SK-N-SH (cell line): ENCODE results near the gene ASB3.

Experiments
- CTCF ChIP-seq: fragments of 200-600 bp; sonication (generic); IDR thresholded peaks from 2 replicates; pipeline ENCODE4 v1.6.1; 2017; ENCODE audit warnings: antibody characterized with exemption, mild to moderate bottlenecking, moderate library complexity
- MAX ChIP-seq: IDR thresholded peaks from 2 replicates; pipeline ENCODE4 v1.4.0; 2012; ENCODE audit warnings: low read depth
- RAD21 ChIP-seq: IDR thresholded peaks from 2 replicates; pipeline ENCODE4 v1.6.1; 2012; ENCODE audit warnings: mild to moderate bottlenecking, low read length
- RFX5 ChIP-seq: IDR thresholded peaks from 2 replicates; pipeline ENCODE4 v1.6.1; 2012; ENCODE audit warnings: mild to moderate bottlenecking, improper control_type of control experiment, low read length
- USF2 ChIP-seq: fragments of 150-350 bp; IDR thresholded peaks from 2 replicates; pipeline ENCODE4 v1.6.1; 2017; ENCODE audit warnings: antibody characterized with exemption, low read length, low read depth, borderline replicate concordance

- TF ChIP-seq RAD21 = no peak
- no peak for TF ChIP-seq CTCF
- no peak for TF ChIP-seq MAX
- no peak for TF ChIP-seq USF2
- TF ChIP-seq RFX5 = no peak
Observed at GRCh38 chr2:53780056-53780455, 6.7 kb downstream of the ASB3 start.
